BE2C (cell line): ENCODE results near the gene LIPC.

Experiments
- DNase-seq: peaks from one replicate; pipeline ENCODE4 v3.0.0-alpha.2; 2020
- H3K27me3 ChIP-seq: fragments of 250-450 bp; sonication (Bioruptor Pico); 2 replicates; pipeline ENCODE4 v1.5.1; 2020; ENCODE audit warnings: mild to moderate bottlenecking
- H3K36me3 ChIP-seq: fragments of 250-450 bp; sonication (Bioruptor Pico); 2 replicates; pipeline ENCODE4 v1.5.1; 2020; ENCODE audit warnings: mild to moderate bottlenecking
- H3K4me1 ChIP-seq: fragments of 250-450 bp; sonication (Bioruptor Pico); 2 replicates; pipeline ENCODE4 v1.5.1; 2020
- H3K4me3 ChIP-seq: 2 replicates; pipeline ENCODE4 v1.5.1; 2011; ENCODE audit warnings: low read depth, low read length
- H3K9me3 ChIP-seq: fragments of 250-450 bp; sonication (Bioruptor Pico); 2 replicates; pipeline ENCODE4 v1.5.1; 2020
- TF ChIP-seq, protein P1 (sequence below): IDR thresholded peaks from 2 replicates; pipeline ENCODE4 v1.5.1; 2012; ENCODE audit warnings: mild to moderate bottlenecking, low read depth, low read length

LIPC gene

GRCh38 chr15:58509556-58509955 is 77.8 kb downstream of the LIPC start:
- DNase-seq = no peak
- Histone ChIP-seq H3K4me3 (no peak overlapping the region), H3K36me3 (no peaks in the 10 kb centered on the region), H3K9me3 (no peaks in the 10 kb centered on the region), H3K4me1 (no peaks in the 10 kb centered on the region), H3K27me3 (no peaks in the 10 kb centered on the region)
- TF ChIP-seq, protein P1, sequence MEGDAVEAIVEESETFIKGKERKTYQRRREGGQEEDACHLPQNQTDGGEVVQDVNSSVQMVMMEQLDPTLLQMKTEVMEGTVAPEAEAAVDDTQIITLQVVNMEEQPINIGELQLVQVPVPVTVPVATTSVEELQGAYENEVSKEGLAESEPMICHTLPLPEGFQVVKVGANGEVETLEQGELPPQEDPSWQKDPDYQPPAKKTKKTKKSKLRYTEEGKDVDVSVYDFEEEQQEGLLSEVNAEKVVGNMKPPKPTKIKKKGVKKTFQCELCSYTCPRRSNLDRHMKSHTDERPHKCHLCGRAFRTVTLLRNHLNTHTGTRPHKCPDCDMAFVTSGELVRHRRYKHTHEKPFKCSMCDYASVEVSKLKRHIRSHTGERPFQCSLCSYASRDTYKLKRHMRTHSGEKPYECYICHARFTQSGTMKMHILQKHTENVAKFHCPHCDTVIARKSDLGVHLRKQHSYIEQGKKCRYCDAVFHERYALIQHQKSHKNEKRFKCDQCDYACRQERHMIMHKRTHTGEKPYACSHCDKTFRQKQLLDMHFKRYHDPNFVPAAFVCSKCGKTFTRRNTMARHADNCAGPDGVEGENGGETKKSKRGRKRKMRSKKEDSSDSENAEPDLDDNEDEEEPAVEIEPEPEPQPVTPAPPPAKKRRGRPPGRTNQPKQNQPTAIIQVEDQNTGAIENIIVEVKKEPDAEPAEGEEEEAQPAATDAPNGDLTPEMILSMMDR = no peak

DNA sequence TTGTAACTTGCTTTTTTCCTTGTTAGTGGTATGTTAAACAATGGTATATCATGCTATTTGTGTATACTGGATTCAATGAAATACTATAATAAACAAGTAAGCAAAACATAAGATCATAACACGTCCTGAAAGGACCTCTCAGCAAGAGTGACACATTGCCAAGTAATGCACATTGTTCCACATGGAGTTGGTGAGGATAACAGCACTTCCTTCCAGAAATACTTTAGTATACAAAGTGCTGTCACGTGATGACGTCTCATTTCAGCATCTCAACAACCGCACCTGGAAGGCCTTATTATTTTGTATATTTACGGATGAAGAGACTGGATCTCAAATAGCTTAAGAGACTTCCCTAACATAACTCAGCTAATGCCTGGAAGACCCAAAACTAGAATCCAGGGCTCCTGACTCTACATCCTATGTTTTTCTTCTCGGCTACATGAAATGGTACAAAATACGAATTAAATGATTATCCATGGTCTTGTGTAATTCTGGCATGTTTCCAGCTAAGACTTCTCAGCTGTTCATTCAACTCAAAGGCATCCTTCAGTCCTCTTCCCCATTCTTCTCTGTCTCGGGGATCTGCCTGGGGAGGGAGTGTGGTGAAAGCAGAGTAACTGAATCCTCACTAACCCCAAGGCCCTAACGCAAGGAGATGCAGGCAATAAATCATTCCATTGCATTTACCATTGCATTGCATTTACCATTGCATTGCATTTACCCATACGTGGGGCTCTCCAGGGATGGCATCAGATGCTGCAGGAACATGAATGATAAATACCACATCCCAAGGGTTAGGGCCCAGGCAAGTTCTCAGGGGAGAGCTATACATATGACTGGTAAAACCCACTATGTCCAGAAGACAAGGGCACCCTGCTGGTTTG is 79.2 kb downstream of the LIPC start:
- Histone ChIP-seq H3K4me3 (no peak overlapping the region), H3K9me3 (no peaks in the 10 kb centered on the region), H3K36me3 (no peaks in the 10 kb centered on the region), H3K4me1 (no peaks in the 10 kb centered on the region), H3K27me3 (no peaks in the 10 kb centered on the region)
- DNase-seq = no peak
- TF ChIP-seq, protein P1 = no peak

GRCh38 chr15:58511599-58511987 is 79.8 kb downstream of the LIPC start:
- H3K4me3 ChIP-seq = no peak overlapping the region
- H3K4me1 ChIP-seq = no peaks in the 10 kb centered on the region
- DNase-seq = no peak
- no peaks in the 10 kb centered on the region for H3K9me3 ChIP-seq
- H3K27me3 ChIP-seq = no peaks in the 10 kb centered on the region
- TF ChIP-seq, protein P1 = no peak
- no peaks in the 10 kb centered on the region for H3K36me3 ChIP-seq

GRCh38 chr15:58512522-58512921 is 80.7 kb downstream of the LIPC start:
- Histone ChIP-seq H3K4me3 (no peak overlapping the region), H3K4me1 (no peaks in the 10 kb centered on the region), H3K27me3 (no peaks in the 10 kb centered on the region), H3K36me3 (no peaks in the 10 kb centered on the region), H3K9me3 (no peaks in the 10 kb centered on the region)
- DNase-seq = no peak
- TF ChIP-seq, protein P1 = no peak

GRCh38 chr15:58513008-58513407 is 81.2 kb downstream of the LIPC start:
- H3K4me3 ChIP-seq = no peak overlapping the region
- no peaks in the 10 kb centered on the region for H3K36me3 ChIP-seq
- no peaks in the 10 kb centered on the region for H3K4me1 ChIP-seq

More at GRCh38 chr15:58513008-58513407, 81.2 kb downstream of the LIPC start:
- no peaks in the 10 kb centered on the region for H3K27me3 ChIP-seq
- H3K9me3 ChIP-seq = no peaks in the 10 kb centered on the region
- TF ChIP-seq, protein P1 = no peak
- no peak for DNase-seq
